C4-2B (cell line): Measurements from ENCODE around the gene RBMS1.

Experiments used
- H3K27ac ChIP-seq: fragments of 450-650 bp; 2 replicates; pipeline ENCODE4 v1.5.1; 2017
- ZFX ChIP-seq: fragments of 450-650 bp; IDR thresholded peaks from 2 replicates; pipeline ENCODE4 v1.6.1; 2017
- TF ChIP-seq, protein P1 (sequence below): fragments of 450-650 bp; conservative IDR thresholded peaks from 2 replicates; pipeline ENCODE4 v1.5.1; 2017; ENCODE audit warnings: mild to moderate bottlenecking

Gene RBMS1

GRCh38 chr2:160399880-160400279 is 93.7 kb downstream of the RBMS1 start:
- TF ChIP-seq, protein P1, sequence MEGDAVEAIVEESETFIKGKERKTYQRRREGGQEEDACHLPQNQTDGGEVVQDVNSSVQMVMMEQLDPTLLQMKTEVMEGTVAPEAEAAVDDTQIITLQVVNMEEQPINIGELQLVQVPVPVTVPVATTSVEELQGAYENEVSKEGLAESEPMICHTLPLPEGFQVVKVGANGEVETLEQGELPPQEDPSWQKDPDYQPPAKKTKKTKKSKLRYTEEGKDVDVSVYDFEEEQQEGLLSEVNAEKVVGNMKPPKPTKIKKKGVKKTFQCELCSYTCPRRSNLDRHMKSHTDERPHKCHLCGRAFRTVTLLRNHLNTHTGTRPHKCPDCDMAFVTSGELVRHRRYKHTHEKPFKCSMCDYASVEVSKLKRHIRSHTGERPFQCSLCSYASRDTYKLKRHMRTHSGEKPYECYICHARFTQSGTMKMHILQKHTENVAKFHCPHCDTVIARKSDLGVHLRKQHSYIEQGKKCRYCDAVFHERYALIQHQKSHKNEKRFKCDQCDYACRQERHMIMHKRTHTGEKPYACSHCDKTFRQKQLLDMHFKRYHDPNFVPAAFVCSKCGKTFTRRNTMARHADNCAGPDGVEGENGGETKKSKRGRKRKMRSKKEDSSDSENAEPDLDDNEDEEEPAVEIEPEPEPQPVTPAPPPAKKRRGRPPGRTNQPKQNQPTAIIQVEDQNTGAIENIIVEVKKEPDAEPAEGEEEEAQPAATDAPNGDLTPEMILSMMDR: no peak
- TF ChIP-seq ZFX: no peak
- H3K27ac ChIP-seq: no peak overlapping the region

DNA sequence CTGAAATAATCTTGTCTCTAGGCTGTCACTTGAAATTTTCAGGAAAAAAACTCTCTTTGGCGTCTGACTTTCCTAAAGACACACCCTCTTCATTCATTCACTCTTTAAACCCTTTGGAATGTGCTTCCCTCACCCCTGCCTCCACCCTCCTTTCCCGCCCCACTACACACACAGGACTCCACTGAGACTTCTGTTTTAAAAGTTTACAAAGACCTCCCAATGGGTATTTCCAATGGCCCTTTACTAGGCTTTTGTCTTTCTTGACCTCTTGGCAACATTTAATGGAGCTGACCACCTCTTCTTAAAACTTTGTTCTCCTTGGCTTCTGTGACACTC is 96.1 kb downstream of the RBMS1 start:
- TF ChIP-seq ZFX: no peak
- TF ChIP-seq, protein P1: no peak
- no peak overlapping the region for H3K27ac ChIP-seq

- H3K27ac ChIP-seq: no peak overlapping the region
These were observed 99.5 kb downstream of the RBMS1 start for GRCh38 chr2:160394153-160394552.

DNA sequence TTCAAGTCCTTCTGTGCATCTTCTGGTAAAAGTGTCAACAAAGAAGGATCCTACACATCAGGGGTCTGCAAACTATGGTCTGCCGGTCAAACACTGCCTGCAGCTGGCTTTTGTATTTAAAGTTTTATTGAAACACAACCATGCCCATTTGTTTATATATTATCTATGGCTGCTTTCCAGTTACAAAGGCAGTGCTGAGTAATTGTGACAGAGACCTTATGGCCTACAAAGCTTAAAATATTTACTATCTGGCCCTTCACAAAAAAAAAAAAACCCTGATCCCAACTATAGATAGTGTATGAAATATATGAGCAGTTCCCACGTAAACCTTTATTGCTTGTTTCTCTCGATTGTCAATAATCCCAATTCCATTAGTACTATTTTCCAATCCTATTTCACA is 101.4 kb downstream of the RBMS1 start:
- TF ChIP-seq, protein P1: no peak
- TF ChIP-seq ZFX: no peak

More at GRCh38 chr2:160394153-160394552, 99.5 kb downstream of the RBMS1 start:
- TF ChIP-seq ZFX: no peak
- TF ChIP-seq, protein P1: no peak

GRCh38 chr2:160390544-160391455 is 102.8 kb downstream of the RBMS1 start:
- no peak for TF ChIP-seq ZFX
- TF ChIP-seq, protein P1: no peak
- H3K27ac ChIP-seq: no peak overlapping the region

More for the DNA sequence above, 101.4 kb downstream of the RBMS1 start:
- H3K27ac ChIP-seq: no peak overlapping the region

- TF ChIP-seq, protein P1: no peak
- TF ChIP-seq ZFX: no peak
- H3K27ac ChIP-seq: no peak overlapping the region
These were observed 103.7 kb downstream of the RBMS1 start for GRCh38 chr2:160389875-160390274.

GRCh38 chr2:160388464-160389263 is 104.9 kb downstream of the RBMS1 start:
- H3K27ac ChIP-seq: no peak overlapping the region
- TF ChIP-seq, protein P1: no peak
